Measurements from ENCODE around the gene BCDIN3D. TPM values are rescaled to one million over a fixed set of nuclear protein-coding genes. Genes with fewer than 3 reads are reported as not detected.
"Not testable (repeated sequence)": the region's sequence is repeated elsewhere in the genome, so short reads cannot be mapped to it uniquely, and the experiment has no call there.

The BCDIN3D gene
- total RNA-seq, 2 experiments from 2014 or later: 8.9 to 9.9 TPM

DNA sequence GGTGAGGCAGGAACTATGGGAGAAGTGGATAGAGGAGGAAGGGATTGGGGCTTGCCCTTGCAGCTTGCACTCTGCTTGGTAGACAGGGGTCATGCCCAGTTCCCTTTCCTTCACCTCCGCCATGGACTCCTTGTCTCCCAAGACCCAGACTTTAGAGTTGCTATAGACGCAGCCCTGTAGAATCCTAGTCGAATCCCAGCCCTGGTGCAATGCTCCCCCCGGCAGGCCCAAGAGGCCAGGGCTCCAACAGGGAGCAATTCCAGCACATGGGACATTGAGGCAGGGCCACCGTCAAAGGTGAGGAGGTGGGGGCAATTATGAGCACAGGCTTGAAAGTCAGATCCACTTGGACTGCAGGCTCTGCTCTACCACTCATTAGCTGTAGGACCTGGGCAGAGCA, 29.5 kb upstream of the BCDIN3D start:
- Mint-ChIP-seq H3K9me3 (no peaks in the 10 kb centered on the region), H3K36me3 (ENCODE audit: low read depth) (no peaks in the 10 kb centered on the region), H3K27me3 (peaks cover 3% of the 10 kb centered on the region), H3K27ac (no peak overlapping the region), H3K4me3 (no peak overlapping the region), H3K4me1 (no peaks in the 10 kb centered on the region)
- POLR2A ChIA-PET: no interaction called here
- no peak for DNase-seq
- CTCF ChIA-PET: interaction anchor here (1.2 to 3.9 kb wide), 2 partner anchors 73 to 95 kb away, joined by 3 to 18 read pairs; no protein-coding TSS in a partner anchor

- DNase-seq; H3K9me3 Mint-ChIP-seq; POLR2A ChIA-PET; H3K36me3 Mint-ChIP-seq (ENCODE audit: low read depth); H3K27ac Mint-ChIP-seq; H3K4me1 Mint-ChIP-seq; H3K4me3 Mint-ChIP-seq; H3K27me3 Mint-ChIP-seq: not testable (repeated sequence)
- CTCF ChIA-PET: interaction anchor here (1.2 to 3.9 kb wide), 2 partner anchors 74 to 96 kb away, joined by 3 to 18 read pairs; no protein-coding TSS in a partner anchor
Measured at GRCh38 chr12:49871811-49872251, 28.9 kb upstream of the BCDIN3D start.

GRCh38 chr12:49871263-49871561, 28.3 kb upstream of the BCDIN3D start:
- no peaks in the 10 kb centered on the region for H3K4me1 Mint-ChIP-seq
- POLR2A ChIA-PET: no interaction called here
- no peaks in the 10 kb centered on the region for H3K36me3 Mint-ChIP-seq (ENCODE audit: low read depth)
- DNase-seq: no peak
- H3K4me3 Mint-ChIP-seq: no peak overlapping the region
- no peak overlapping the region for H3K27ac Mint-ChIP-seq
- H3K27me3 Mint-ChIP-seq: peaks cover 3% of the 10 kb centered on the region
- H3K9me3 Mint-ChIP-seq: no peaks in the 10 kb centered on the region
- CTCF ChIA-PET: interaction anchor here (1.0 to 3.9 kb wide), 2 partner anchors 96 to 130 kb away, joined by 3 to 18 read pairs; partner anchors contain the start of gene TMBIM6

DNA sequence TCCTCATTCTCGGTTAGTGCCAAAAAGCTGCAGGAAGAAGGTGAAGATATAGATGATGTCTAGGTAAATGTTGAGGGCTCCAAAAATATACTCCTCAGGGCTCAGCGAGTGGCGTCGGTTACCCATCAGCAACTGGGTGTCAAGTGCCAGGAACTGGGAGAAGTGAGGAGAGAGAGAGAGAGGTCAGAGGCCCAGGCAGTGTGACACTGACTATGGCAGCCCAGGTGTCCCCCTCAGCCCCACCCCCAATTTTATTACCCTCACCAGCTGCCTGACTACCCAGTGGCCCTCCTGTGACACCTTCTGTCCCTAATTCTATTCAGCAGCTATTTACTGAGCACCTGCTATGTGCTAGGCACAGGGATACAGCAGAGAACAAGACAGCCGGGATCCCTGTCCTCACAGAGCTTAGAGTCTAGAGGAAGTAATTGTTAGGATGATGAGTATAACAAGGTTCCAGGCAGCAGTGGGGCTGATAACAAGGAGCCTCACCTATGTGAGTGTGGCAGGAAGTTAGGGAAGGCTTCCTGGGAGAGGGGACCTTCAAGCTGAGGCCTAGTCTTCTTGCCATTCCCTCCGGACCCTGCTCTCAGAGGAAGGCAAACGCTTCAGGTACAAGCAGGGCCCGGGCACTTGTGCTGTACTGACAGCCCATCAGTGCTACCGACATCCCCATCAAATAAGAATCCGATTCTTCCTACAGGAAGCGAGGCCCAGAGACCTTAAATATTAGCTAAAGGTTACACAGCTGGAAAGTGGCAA, 27.8 kb upstream of the BCDIN3D start:
- peaks cover 3% of the 10 kb centered on the region for H3K27me3 Mint-ChIP-seq
- CTCF ChIA-PET: interaction anchor here (1.0 to 3.9 kb wide), 2 partner anchors 97 to 129 kb away, joined by 3 to 18 read pairs; partner anchors contain the start of gene TMBIM6
- no peaks in the 10 kb centered on the region for H3K9me3 Mint-ChIP-seq
- no peak overlapping the region for H3K27ac Mint-ChIP-seq
- H3K36me3 Mint-ChIP-seq (ENCODE audit: low read depth): no peaks in the 10 kb centered on the region
- DNase-seq: no peak
- POLR2A ChIA-PET: no interaction called here
- no peaks in the 10 kb centered on the region for H3K4me1 Mint-ChIP-seq
- no peak overlapping the region for H3K4me3 Mint-ChIP-seq

DNA sequence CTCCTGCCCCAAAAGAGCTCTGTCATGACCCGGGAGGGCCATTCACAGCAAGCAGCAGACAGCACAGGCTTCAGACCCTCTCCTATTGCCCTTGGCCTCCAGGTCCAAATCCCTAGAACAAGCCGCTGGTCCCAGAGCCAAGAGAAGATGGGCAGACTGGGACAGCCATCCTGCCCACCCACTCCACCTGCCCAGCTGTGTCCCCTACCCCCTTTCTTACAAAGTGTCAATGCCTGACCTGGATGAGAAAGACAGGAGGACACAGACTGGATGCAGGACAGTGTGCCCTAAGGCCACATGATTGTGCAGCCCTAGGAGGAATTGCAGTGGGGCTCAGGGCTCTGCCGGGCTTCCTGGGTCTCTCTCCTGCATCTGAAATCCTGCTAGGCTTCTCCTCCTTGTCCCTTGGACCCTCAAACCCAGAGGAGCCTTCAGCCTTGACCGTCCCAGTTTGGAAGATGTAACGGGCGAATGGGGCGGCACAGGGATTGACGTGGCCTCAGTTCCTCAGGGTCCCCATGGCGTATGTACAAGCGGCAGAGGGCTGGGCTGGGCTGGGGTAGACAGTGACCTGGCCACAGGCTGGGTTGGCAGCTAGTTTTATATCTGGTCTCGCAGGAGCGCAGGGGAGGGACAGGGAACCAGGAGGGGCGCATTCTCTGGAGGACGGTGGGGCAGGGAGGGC, 27.1 kb upstream of the BCDIN3D start:
- no peaks in the 10 kb centered on the region for H3K36me3 Mint-ChIP-seq (ENCODE audit: low read depth)
- H3K4me3 Mint-ChIP-seq: no peak overlapping the region
- H3K9me3 Mint-ChIP-seq: no peaks in the 10 kb centered on the region
- H3K27ac Mint-ChIP-seq: no peak overlapping the region
- no peaks in the 10 kb centered on the region for H3K4me1 Mint-ChIP-seq
- H3K27me3 Mint-ChIP-seq: peaks cover 5% of the 10 kb centered on the region
- CTCF ChIA-PET: interaction anchor here (1.0 to 3.9 kb wide), 2 partner anchors 98 to 129 kb away, joined by 3 to 18 read pairs; partner anchors contain the start of gene TMBIM6
- DNase-seq: no peak
- POLR2A ChIA-PET: no interaction called here

- no peaks in the 10 kb centered on the region for H3K9me3 Mint-ChIP-seq
- DNase-seq: no peak
- ChIA-PET CTCF (interaction anchor here (1.0 to 3.9 kb wide), 3 partner anchors 22 to 99 kb away, joined by 3 to 18 read pairs (median 4); no protein-coding TSS in a partner anchor), POLR2A (no interaction called here)
- H3K4me1 Mint-ChIP-seq: no peaks in the 10 kb centered on the region
- no peak overlapping the region for H3K27ac Mint-ChIP-seq
- peaks cover 7% of the 10 kb centered on the region for H3K27me3 Mint-ChIP-seq
- no peak overlapping the region for H3K4me3 Mint-ChIP-seq
- no peaks in the 10 kb centered on the region for H3K36me3 Mint-ChIP-seq (ENCODE audit: low read depth)
Measured at GRCh38 chr12:49868952-49869815, 26.3 kb upstream of the BCDIN3D start.

- no peak overlapping the region for H3K27ac Mint-ChIP-seq
- POLR2A ChIA-PET: no interaction called here
- H3K4me3 Mint-ChIP-seq: no peak overlapping the region
- CTCF ChIA-PET: interaction anchor here (1.0 to 5.2 kb wide), 6 partner anchors 18 to 202 kb away, joined by 3 to 31 read pairs (median 6); no protein-coding TSS in a partner anchor
- no peaks in the 10 kb centered on the region for H3K36me3 Mint-ChIP-seq (ENCODE audit: low read depth)
- H3K27me3 Mint-ChIP-seq: peaks cover 9% of the 10 kb centered on the region
- no peaks in the 10 kb centered on the region for H3K4me1 Mint-ChIP-seq
- no peak for DNase-seq
- no peaks in the 10 kb centered on the region for H3K9me3 Mint-ChIP-seq
Measured at GRCh38 chr12:49868449-49868848, 25.5 kb upstream of the BCDIN3D start.

DNA sequence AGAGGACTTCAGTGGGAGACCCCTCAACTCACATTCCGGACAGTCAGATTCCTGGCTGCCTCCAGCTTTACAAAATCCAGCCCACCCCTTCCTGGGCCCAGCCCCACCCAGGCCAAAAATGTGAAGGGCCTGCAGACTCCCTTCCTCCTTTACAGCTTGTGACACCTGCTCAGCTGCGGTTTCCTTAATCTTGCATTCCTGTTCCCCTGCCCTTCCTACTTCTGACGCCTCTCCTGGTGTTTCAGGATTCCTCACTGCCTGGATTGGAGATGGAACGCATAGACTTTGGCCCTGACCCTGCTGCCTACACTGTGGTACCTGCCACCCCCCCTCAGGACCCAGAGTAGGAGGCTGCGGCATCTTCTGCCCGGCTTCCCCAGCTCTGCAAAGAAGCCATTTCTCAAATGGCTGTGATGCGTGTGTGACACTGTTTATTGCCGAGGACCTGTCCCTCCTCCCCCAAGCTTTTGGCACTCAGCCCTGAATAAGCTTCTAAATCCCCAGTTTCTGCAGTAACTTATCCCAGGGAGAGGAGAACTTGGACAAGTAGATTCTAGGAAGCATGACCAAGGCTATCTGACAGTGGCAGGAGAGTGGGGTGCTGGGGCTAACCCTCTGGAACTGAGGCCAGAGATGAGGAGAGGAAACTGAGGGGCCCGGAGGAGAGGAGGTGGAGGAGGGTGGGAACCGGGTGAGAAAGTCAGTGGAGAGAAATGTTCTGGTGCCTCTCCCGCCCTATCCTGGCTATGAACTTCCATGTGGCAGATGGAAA, 24.9 kb upstream of the BCDIN3D start:
- Mint-ChIP-seq H3K4me3 (no peak overlapping the region), H3K27ac (no peak overlapping the region), H3K27me3 (peaks cover 9% of the 10 kb centered on the region), H3K4me1 (no peaks in the 10 kb centered on the region), H3K36me3 (ENCODE audit: low read depth) (no peaks in the 10 kb centered on the region), H3K9me3 (no peaks in the 10 kb centered on the region)
- no peak for DNase-seq
- CTCF ChIA-PET: interaction anchor here (0.7 to 5.2 kb wide), 16 partner anchors 17 to 202 kb away, joined by 3 to 31 read pairs (median 4); partner anchors contain the start of gene TMBIM6
- POLR2A ChIA-PET: no interaction called here

DNA sequence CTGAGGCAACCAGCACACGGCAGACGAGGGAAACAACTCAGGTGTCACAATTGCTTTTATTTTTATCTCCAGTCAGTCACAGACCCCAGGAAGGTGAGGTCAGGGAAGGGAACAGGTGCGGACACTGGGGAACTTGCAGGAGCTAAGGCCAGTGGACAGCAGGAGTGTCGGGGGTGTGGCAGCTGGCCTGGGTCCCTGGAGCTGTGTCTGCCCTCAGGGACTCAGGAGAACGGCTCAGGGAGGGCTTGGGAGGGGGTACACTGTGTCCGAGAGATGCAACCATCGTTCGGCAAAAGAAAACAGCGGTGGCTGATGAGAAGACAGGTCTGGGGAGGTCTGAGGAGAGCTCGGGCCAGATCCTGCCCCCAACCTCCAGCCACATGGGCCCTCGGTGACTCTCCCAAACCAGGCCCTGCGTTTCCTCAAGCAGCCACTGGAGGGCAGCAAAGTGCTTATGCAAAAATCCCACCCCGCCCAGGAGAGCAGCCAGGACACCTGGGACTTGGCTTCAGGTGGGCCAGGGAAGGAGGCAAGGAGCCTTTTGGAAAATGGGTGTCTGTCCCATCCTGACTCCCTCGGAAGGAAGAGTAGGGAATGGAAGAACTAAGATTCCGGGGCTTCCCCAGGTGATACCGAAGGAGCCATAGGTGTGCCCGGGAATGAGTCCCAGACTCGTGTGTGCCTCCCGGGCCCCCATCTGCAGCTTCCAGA, 24.1 kb upstream of the BCDIN3D start:
- H3K27me3 Mint-ChIP-seq: peaks cover 9% of the 10 kb centered on the region
- H3K9me3 Mint-ChIP-seq: no peaks in the 10 kb centered on the region
- H3K4me3 Mint-ChIP-seq: no peak overlapping the region
- no peak overlapping the region for H3K27ac Mint-ChIP-seq
- H3K4me1 Mint-ChIP-seq: no peaks in the 10 kb centered on the region
- no peaks in the 10 kb centered on the region for H3K36me3 Mint-ChIP-seq (ENCODE audit: low read depth)
- DNase-seq: peak; percentile 78
- ChIA-PET POLR2A (interaction anchor here (1.7 kb wide), 1 partner anchor 24 kb away, joined by 5 read pairs; the partner anchor contains the start of gene BCDIN3D), CTCF (interaction anchor here (0.7 to 5.2 kb wide), 16 partner anchors 15 to 203 kb away, joined by 3 to 31 read pairs (median 4); partner anchors contain the start of gene TMBIM6)

DNA sequence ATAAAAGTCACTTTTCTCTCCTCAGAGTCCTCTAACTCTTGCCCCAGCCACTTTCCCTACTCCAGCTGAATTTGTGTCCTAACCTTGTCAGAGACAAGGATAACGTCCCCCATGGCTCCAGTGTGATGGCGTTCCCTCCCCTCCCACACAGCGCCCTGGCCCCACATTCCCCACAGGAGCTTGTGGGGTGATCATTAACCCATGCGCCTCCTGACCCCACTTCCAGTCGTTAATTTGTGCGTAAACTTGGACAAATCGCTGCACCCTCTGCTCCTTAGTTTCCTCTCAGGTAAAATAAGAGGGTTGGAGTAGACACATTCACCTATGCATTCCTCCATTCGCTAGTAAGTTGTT, 22.9 kb upstream of the BCDIN3D start:
- Mint-ChIP-seq H3K4me1 (no peaks in the 10 kb centered on the region), H3K27ac (no peak overlapping the region), H3K4me3 (no peak overlapping the region), H3K36me3 (ENCODE audit: low read depth) (no peaks in the 10 kb centered on the region), H3K27me3 (peaks cover 9% of the 10 kb centered on the region), H3K9me3 (no peaks in the 10 kb centered on the region)
- ChIA-PET CTCF (interaction anchor here (0.6 to 5.2 kb wide), 5 partner anchors 10 to 204 kb away, joined by 3 to 31 read pairs (median 4); no protein-coding TSS in a partner anchor), POLR2A (interaction anchor here (1.4 to 1.7 kb wide), 2 partner anchors 23 to 160 kb away, joined by 3 to 5 read pairs; partner anchors contain the start of genes BCDIN3D and RACGAP1)
- no peak for DNase-seq

DNA sequence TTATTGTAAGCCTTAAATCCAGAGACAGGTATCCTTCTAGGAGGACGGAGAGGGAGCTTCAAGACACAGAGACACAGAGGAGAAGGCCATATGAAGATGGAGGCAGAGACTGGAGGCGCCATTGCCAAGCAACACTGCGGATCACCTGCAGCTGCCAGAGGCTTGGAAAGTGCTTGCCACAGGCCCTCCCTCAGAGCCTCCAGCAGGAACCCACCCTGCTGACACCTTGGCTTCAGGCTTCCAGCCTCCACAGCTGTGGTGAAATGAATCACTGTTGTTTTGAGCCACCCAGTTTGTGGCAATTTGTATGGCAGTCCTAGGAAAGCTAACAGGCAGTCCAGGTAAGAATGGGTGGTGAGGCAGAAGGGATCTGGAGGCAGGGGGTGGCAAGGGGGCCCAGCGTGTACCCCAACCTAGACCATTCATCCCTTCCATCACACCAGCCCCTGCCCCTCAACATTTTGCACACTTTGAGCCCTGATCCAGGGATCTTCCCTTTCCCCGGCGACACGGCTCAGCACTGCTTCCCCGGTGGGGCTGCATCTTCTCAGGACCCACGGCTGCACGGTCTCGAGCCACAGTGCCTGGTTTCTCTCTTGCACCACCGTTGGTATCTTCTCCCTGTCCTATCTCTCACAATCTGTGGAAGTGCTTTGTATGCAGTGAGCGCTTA, 22.3 kb upstream of the BCDIN3D start:
- Mint-ChIP-seq H3K9me3 (no peaks in the 10 kb centered on the region), H3K4me3 (no peak overlapping the region), H3K27me3 (peaks cover 9% of the 10 kb centered on the region), H3K4me1 (no peaks in the 10 kb centered on the region), H3K36me3 (ENCODE audit: low read depth) (no peaks in the 10 kb centered on the region), H3K27ac (no peak overlapping the region)
- ChIA-PET POLR2A (interaction anchor here (1.4 kb wide), 1 partner anchor 160 kb away, joined by 3 read pairs; the partner anchor contains the start of gene RACGAP1), CTCF (interaction anchor here (0.9 to 5.2 kb wide), 3 partner anchors 14 to 102 kb away, joined by 3 to 31 read pairs (median 4); no protein-coding TSS in a partner anchor)
- DNase-seq: no peak
